GM18511 (cell line): ENCODE measurements around the gene CDC42BPG.
"Not testable (repeated sequence)": the region's sequence is repeated elsewhere in the genome, so short reads cannot be mapped to it uniquely, and the experiment has no call there.

Experiments
- ATAC-seq: cut with Tn5 transposase; IDR thresholded peaks from one replicate; pipeline ENCODE4 v1.9.1; 2021; ENCODE audit warnings: mild to moderate bottlenecking, moderate library complexity; ENCODE audit not compliant: unreplicated experiment

CDC42BPG gene

GRCh38 chr11:64837887-64838351 lies 6.5 kb downstream of the CDC42BPG start:
- no peak for ATAC-seq

- no peak for ATAC-seq
Measured at GRCh38 chr11:64836448-64837072, 7.9 kb downstream of the CDC42BPG start.

DNA sequence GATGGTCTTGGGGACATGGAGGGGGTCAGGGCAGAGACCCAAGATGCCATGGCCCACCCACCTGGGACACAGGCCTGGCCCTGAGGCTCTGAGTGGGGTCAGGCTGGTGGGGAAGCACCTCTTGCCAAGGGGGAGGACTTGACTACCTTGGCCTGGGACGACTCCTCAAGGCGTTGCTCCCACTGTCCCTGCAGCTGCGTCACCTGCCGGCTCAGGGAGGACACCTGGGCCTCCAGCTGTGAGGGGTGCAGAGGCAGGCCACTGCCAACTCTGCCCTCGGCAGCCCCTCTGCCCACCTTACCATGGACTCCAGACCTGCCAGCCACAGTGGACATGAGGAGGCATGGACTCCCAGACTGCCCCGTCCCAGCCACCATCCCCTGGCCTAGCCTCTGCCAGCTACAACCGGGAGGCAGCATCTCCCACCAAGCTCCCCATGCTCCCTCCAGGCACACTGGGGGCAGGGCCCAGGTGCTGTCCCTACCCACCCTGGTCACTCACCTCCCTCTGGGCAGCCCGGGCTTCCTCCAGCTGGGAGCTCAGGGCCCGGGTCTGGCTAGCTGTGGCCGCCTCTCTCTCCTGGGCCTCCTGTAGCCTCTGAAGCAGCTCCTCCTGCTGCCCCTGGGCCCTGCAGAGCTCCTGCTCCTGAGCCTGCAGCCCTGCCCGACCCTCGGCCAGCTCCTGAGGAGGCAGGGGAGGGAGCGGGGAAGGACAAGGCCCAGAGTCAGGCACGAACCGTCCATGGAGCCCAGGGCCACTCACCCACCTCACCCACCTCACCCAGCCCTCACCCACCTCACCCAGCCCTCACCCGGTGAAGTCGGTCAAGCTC lies 8.6 kb downstream of the CDC42BPG start:
- ATAC-seq: no peak

DNA sequence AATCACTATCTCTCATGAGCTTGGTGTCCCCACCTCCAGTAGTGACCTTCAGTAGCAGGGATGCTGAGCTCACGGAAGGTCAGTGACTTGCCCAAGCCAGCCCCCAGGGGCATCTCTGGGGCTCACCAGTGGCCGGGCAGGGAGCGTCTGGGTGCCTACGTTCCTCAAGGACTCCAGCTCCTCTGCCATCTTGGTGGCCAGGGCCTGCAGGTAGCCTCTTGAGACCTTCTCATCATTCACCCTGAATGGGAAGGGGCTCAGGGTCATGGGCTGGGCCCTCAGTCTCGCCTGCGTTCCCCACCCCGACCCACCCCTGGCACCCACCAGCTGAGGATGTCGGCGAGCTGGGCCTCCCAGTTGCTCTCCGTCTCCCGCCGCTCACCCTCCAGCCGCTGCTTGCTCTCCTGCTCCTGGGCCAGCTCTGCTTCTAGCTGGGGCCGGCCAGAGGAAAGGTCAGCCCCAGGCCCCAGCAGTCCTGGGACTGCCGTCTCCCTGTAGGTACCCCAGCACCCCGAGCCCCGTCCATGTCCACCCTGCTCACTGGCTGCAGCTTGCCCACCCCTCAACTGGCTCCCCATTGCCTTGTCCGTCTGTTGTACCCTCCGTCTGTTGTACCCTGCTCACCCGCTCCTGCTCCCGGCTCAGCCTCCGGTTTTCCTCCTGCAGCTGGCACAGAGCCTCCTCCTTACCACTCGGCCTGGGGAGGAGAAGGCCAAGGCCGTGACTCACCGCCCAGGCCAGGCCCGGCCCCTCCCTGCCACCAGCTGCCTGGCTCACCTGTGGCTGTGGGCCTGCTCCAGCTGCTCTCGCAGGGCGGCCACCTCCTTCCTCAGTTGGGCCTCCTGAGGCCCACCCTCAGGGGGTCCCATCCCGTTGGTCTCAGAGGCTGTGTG lies 9.5 kb downstream of the CDC42BPG start:
- no peak for ATAC-seq

DNA sequence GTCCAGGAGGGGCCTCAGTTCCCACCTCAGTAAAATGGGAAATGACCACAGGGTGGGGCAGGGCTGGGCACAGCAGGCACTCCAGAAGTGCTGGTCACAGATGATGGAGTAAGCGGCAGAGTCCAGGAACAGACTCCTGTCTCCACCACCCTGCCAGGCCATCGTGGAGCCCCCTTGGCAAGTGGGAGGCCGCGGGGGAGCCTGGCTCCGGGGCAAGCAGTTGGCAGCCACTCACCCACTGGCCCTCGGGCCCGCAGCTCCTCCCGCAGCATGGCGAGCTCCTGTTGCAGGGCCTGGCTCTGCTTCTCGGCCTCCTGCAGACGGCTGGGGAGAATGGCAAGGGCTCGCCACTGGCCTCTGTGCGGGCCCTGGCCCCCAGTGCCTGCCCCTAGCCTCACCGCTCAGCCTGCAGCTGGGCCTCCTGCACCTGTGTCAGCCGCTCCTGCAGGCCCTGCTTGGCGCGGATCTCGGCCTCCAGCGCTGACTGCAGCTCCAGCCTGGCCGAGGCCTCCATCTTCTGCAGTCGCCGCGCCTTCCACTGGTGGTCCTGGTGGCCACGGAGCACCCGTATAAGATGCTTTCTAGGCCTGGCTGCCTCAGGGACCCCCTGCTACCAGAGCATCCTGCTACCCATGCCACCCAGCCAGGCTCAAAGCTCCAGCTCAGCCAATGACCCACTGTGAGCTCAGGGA lies 10.3 kb downstream of the CDC42BPG start:
- no peak for ATAC-seq

GRCh38 chr11:64833509-64833908 lies 10.9 kb downstream of the CDC42BPG start:
- ATAC-seq: no peak

- ATAC-seq: no peak
Measured at GRCh38 chr11:64833198-64833502, 11.3 kb downstream of the CDC42BPG start.

DNA sequence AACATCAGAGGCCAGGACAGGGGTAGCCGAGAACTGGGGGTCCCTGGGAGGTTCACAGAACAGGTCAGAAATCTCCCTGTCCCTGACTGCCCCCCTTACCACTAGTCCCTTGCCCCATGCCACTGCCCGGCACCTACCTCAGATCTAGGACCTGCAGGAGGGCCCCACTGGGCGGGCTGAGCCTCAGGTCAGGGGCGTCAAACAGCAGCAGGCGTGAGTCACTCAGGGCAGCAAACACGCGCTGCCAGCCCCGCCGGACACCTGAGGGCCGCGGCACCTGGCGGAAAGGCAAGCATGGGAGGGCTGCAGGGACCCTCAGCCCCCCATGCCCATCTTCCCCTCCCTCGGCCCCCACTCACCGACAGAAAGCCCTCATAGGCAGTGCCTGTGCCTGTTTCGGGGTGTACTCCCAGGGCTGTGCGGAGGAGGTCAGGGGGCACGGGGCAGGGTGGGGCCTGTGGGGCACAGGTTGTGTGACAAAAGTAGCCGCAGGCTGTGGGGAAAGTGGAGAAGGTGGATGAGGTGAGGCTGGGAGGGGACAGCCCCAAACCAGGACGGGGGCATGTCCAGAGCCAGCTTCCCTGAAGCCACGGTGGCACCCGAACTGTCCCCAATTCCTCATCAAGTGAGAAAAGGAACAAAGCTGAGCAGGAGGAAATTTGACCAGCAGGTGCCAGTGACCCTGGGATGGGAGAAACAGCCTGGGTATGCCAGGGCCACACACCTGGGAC lies 11.8 kb downstream of the CDC42BPG start:
- no peak for ATAC-seq

DNA sequence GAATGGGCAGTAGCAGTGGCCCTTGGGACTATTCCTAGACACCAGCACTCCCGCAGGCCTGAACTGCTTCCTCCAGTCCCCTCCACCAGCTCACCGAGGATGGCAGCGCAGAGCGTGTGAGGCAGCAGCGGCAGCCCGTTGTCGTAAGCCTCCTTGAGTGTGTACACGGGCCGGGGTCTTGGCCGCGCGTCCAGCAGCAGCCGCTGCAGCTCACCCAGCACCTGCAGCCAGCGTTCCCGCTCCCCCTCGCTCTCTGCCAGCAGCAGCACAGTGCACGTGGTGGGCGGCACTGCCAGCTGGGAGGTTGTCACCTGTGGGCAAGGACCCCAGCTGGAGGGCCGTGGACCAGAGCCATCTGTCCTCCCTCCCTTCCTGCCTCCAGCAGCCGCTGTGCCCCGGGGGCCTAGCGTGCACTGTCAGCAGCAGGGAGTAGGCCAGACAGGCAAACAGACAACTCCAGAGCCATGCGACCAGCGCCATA lies 13.0 kb downstream of the CDC42BPG start:
- no peak for ATAC-seq

DNA sequence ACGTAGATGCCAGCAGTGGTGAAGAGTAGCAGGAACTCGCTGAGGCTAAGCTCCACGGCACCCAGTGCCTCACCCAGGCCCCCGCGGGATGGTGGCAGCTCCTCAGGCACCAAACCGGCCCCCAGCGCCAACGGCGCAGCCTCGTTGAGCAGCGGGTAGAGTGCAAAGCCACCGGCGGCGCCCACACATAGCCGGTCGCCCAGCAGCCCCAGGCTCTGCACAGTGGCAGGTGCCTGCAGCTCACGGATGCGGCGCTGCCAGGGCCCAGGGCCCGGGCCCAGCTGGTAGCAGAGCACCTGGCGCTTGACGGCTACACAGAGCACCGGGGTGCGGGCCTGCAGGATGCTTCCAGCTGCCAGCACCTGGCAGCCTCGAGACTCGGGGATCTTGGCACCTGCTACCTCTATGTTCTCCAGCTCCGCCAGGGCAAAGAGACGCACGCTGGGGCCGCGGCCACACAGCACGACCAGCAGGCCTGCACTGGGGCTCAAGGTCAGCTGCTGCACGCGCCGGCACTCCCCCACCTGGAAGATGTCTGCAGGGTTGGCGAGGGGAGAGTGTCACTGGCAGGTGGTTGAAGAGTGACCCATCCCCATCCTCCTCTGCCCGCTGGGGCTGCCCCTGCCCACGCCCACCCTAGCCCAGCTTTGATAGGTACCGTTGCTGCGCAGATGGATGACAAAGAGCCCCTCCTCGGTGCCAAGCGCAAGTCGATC lies 14.8 kb downstream of the CDC42BPG start:
- ATAC-seq: no peak

- ATAC-seq: no peak
Measured at GRCh38 chr11:64827451-64827839, 17.0 kb downstream of the CDC42BPG start.

- no peak for ATAC-seq
Measured at GRCh38 chr11:64826578-64827450, 17.6 kb downstream of the CDC42BPG start.

DNA sequence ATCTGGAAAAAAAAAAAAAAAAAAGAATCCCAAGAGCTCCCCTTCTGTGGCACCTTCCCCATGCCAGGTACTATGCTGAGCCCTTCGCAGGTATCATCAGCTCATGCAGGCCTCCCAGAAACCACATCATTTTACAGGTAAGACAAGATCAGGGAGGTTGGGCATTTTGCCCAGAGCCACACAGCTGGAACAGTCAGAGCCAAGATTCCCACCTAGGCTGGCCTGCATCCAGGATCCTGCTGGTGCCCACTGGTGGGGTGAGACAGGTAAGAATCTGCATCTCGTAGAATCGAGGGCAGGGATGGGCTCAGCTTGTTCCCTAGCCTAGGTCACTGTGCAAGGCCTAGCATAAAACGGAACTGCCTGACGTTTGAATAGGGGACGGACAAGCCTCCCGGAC lies 18.4 kb downstream of the CDC42BPG start:
- no peak for ATAC-seq

DNA sequence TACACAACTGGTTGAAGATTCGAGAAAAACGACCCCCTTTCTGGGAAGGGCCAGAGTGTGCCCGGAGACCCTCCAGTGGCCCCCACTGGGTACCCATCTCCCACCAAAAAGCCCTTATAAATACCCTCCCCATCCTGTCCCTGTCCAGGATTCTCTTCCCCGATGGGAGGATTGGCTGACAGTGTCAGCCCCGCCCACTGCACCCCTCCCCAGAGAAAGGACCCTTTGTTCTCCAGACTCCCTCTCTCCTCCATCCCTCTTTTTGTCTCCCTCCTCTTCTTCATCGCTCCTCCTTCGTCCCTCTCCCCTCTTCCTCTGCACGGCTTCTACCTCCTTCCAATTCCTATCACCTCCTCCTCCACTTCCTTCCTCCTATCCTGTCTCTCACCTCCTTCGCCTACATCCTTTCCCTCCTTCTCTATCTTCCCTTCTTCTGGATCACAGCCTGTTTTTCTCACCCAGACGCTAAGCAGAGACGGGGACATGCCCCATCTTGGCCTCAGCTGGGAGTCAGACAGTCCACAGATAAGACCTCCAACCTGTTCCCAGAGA lies 20.8 kb downstream of the CDC42BPG start:
- no peak for ATAC-seq

DNA sequence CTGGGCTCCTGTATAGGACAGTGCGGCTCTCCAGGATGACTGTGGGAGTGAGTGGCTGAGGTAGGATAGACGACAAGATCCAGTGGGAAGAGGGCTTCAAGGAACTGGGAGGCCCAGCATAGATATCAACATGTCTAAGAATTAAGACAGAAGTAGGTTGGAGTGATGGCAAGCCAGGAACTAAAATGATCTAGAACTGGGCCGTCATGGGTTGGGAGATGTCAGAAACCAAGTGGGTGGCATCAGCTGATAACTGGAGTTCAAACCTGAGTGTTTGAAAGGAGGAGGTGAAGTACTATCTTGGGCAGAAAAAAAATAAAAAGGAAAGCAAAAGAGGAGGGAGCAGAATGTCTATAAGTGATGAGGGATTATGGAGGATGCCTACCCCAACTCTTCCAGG lies 27.0 kb downstream of the CDC42BPG start:
- ATAC-seq: no peak

- ATAC-seq: not testable (repeated sequence)
Measured at GRCh38 chr11:64815433-64815832, 29.0 kb downstream of the CDC42BPG start.

DNA sequence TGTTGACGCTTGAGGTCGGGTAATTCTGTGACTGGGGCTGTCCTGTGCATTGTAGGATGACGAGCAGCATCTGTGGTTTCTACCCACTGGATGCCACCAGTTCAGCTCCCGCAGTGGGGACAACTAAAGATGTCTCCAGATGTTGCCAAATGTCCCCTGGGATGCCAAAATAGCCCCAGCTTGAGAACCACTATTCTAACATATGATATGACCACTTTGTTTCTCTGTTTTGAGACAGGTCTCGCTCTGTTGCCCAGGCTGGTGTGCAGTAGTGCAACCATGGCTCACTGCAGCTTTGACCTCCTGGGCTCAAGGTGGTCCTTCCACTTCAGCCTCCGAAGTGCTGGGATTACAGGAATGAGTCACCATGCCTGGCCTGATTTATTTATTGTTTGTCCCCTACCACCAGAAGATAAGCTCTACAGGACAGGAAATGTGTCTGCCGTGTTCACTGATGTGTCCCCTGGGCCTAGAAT lies 29.7 kb downstream of the CDC42BPG start:
- ATAC-seq: peak; percentile 76

- no peak for ATAC-seq
Measured at GRCh38 chr11:64813826-64814225, 30.6 kb downstream of the CDC42BPG start.
